ENCODE measurements around the gene ZFPL1. TPM values are rescaled to one million over a fixed set of nuclear protein-coding genes. Genes with fewer than 3 reads are reported as not detected.
A peak's percentile ranks its signal among the peaks of the same experiment; 100 is the strongest.

Gene ZFPL1
- total and polyA plus RNA-seq, 9 of the 15 experiments (the other 6 are each of a cell fraction or from before 2014, with no cell fraction given) = 3.7 to 37.5 (median 22.7) TPM

GRCh38 chr11:65095974-65096806 is 12.2 kb downstream of the ZFPL1 start, which contains the start of gene VPS51 (continued):
- TF ChIP-seq PHF21A (IDR thresholded peaks at IDR 0.05; ENCODE audit: borderline replicate concordance, low read depth) = peak; percentile 86; the same call in 1 of the 2 replicates
- TF ChIP-seq CSDE1 (IDR thresholded peaks at IDR 0.05) = no peak
- TF ChIP-seq SFPQ (IDR thresholded peaks at IDR 0.05; ENCODE audit: low read depth, low read length) = no peak
- peak; percentile 95 for TF ChIP-seq E2F8 (IDR thresholded peaks at IDR 0.05; ENCODE audit: low read depth, partially characterized antibody)
- TF ChIP-seq GTF2A2 (tag; IDR thresholded peaks at IDR 0.05) = no peak
- TF ChIP-seq ZNF76 (CRISPR knock-in tag; IDR thresholded peaks at IDR 0.05; ENCODE audit: borderline replicate concordance) = peak; percentile 58; the same call in 1 of the 2 replicates
- TF ChIP-seq PATZ1 (CRISPR knock-in tag; IDR thresholded peaks at IDR 0.05; ENCODE audit: borderline replicate concordance) = no peak
- peak in 1 of 2 experiments; percentile 83; a peak in 2 of 4 replicates for TF ChIP-seq HDAC1 (IDR thresholded peaks at IDR 0.05)
- peak; percentile 81 to 88 for TF ChIP-seq MNT (conservative IDR thresholded peaks at IDR 0.05)
- TF ChIP-seq MYC (IDR thresholded peaks at IDR 0.05; ENCODE audit: low read depth, low read length) = peak; percentile 88
- peak; percentile 72; the same call in 1 of the 2 replicates for TF ChIP-seq MYC (CRISPR knock-in tag; IDR thresholded peaks at IDR 0.05; ENCODE audit: borderline replicate concordance, low read depth)
- peak; percentile 66 to 70 for TF ChIP-seq NRF1 (conservative IDR thresholded peaks at IDR 0.05 in 1 of 2, IDR thresholded peaks at IDR 0.05 in 1 of 2)
- TF ChIP-seq SMAD1 (IDR thresholded peaks at IDR 0.05; ENCODE audit: low read depth, low read length, partially characterized antibody) = peak; percentile 48
- peak; percentile 72 for TF ChIP-seq BHLHE40 (IDR thresholded peaks at IDR 0.05; ENCODE audit: low read length)
- no peak; the same call in 1 of the 2 replicates for TF ChIP-seq HINFP (tag; conservative IDR thresholded peaks at IDR 0.05; ENCODE audit: low read depth)
- peak; percentile 94 for TF ChIP-seq RBFOX2 (IDR thresholded peaks at IDR 0.05; ENCODE audit: low read depth, low read length)

Measured in K562 (cell line).